ENCODE measurements around the gene SNX30.

The SNX30 gene

DNA sequence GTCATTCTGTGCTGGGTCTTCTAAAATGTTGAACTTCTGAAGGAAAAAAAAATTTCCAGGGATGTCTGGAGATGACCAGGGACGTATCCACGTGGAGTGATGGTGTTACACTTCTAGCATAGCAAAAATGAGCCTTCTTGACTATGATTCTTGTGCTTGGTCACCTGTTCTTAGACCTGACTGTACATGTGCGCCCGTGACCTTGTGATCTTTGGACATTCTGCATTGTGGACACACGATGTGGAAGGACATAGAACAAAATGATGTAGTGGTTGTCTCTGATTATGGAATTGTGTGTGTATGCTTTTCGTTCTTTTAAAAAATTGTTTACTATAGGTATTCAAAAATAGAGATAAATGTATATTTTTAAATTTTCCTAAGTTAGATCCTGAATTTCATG lies 61.0 kb downstream of the SNX30 start:
- no peak for DNase-seq (ENCODE audit: low read depth)
- TF ChIP-seq, protein P1, sequence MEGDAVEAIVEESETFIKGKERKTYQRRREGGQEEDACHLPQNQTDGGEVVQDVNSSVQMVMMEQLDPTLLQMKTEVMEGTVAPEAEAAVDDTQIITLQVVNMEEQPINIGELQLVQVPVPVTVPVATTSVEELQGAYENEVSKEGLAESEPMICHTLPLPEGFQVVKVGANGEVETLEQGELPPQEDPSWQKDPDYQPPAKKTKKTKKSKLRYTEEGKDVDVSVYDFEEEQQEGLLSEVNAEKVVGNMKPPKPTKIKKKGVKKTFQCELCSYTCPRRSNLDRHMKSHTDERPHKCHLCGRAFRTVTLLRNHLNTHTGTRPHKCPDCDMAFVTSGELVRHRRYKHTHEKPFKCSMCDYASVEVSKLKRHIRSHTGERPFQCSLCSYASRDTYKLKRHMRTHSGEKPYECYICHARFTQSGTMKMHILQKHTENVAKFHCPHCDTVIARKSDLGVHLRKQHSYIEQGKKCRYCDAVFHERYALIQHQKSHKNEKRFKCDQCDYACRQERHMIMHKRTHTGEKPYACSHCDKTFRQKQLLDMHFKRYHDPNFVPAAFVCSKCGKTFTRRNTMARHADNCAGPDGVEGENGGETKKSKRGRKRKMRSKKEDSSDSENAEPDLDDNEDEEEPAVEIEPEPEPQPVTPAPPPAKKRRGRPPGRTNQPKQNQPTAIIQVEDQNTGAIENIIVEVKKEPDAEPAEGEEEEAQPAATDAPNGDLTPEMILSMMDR (IDR thresholded peaks at IDR 0.05; ENCODE audit: low read depth, low read length, missing control alignments): no peak
- H3K4me3 ChIP-seq (ENCODE audit: low read depth, low read length): no peak overlapping the region
- in situ Hi-C loops (cut with HindIII; ENCODE audit: low sequenced_read_pairs): no loop called here

DNA sequence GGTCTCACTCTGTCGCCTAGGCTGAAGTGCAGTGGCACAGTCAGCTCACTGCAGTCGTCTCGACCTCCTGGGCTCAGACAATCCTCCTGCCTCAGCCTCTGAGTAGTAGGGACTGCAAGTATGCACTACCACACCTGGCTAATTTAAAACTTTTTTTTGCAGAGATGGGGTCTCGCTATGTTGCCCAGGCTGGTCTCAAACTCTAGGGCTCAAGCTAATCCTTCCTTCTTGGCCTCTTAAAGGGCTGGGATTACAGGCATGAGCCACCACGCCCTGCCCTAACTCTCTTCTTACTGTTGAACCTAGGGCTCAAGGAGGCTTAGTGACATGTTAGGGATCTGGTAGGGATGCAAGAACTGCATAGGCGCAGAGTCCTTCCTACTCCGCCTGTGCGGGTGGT lies 65.3 kb downstream of the SNX30 start:
- in situ Hi-C loops (cut with HindIII; ENCODE audit: low sequenced_read_pairs): no loop called here
- no peak overlapping the region for H3K4me3 ChIP-seq (ENCODE audit: low read depth, low read length)
- DNase-seq (ENCODE audit: low read depth): no peak
- TF ChIP-seq, protein P1 (IDR thresholded peaks at IDR 0.05; ENCODE audit: low read depth, low read length, missing control alignments): no peak

- no peak for DNase-seq (ENCODE audit: low read depth)
- TF ChIP-seq, protein P1 (IDR thresholded peaks at IDR 0.05; ENCODE audit: low read depth, low read length, missing control alignments): no peak
- H3K4me3 ChIP-seq (ENCODE audit: low read depth, low read length): no peak overlapping the region
- in situ Hi-C loops (cut with HindIII; ENCODE audit: low sequenced_read_pairs): no loop called here
Measured at GRCh38 chr9:112817860-112818203, 67.3 kb downstream of the SNX30 start.

- no peak overlapping the region for H3K4me3 ChIP-seq (ENCODE audit: low read depth, low read length)
- TF ChIP-seq, protein P1 (IDR thresholded peaks at IDR 0.05; ENCODE audit: low read depth, low read length, missing control alignments): peak; percentile 79
- in situ Hi-C loops (cut with HindIII; ENCODE audit: low sequenced_read_pairs): no loop called here
- peak; percentile 50 for DNase-seq (ENCODE audit: low read depth)
Measured at GRCh38 chr9:112819635-112820496, 69.3 kb downstream of the SNX30 start.

GRCh38 chr9:112820881-112821280 lies 70.3 kb downstream of the SNX30 start:
- H3K4me3 ChIP-seq (ENCODE audit: low read depth, low read length): no peak overlapping the region
- in situ Hi-C loops (cut with HindIII; ENCODE audit: low sequenced_read_pairs): no loop called here
- TF ChIP-seq, protein P1 (IDR thresholded peaks at IDR 0.05; ENCODE audit: low read depth, low read length, missing control alignments): no peak
- peak; percentile 0 for DNase-seq (ENCODE audit: low read depth)

GRCh38 chr9:112822618-112823017 lies 72.1 kb downstream of the SNX30 start:
- in situ Hi-C loops (cut with HindIII; ENCODE audit: low sequenced_read_pairs): no loop called here
- DNase-seq (ENCODE audit: low read depth): no peak
- TF ChIP-seq, protein P1 (IDR thresholded peaks at IDR 0.05; ENCODE audit: low read depth, low read length, missing control alignments): no peak
- H3K4me3 ChIP-seq (ENCODE audit: low read depth, low read length): no peak overlapping the region

All from astrocyte of the cerebellum (primary cell).